Smooth muscle cell (in vitro differentiated cells): Measurements from ENCODE around the gene ZNF534. TPM values are rescaled to one million over a fixed set of nuclear protein-coding genes. Genes with fewer than 3 reads are reported as not detected.

Source experiments
- DNase-seq: peaks from one replicate; lab custom pipeline; 2025; ENCODE audit not compliant: unreplicated experiment; lab: John Stamatoyannopoulos, UW
- H2AFZ ChIP-seq: fragments of 200-600 bp; sonication (generic); 2 replicates; pipeline ENCODE4 v1.6.0; 2016; ENCODE audit warnings: antibody characterized with exemption, low read depth, mild to moderate bottlenecking
- H3F3A ChIP-seq: fragments of 200-600 bp; sonication (generic); 2 replicates; pipeline ENCODE4 v1.6.0; 2017; ENCODE audit warnings: antibody characterized with exemption, low read depth
- H3K27ac ChIP-seq: fragments of 200-600 bp; sonication (generic); 2 replicates; pipeline ENCODE4 v1.5.1; 2016; ENCODE audit warnings: low read depth, mild to moderate bottlenecking
- H3K27me3 ChIP-seq: fragments of 200-600 bp; sonication (generic); 2 replicates; pipeline ENCODE4 v1.6.1; 2016; ENCODE audit warnings: low read depth, mild to moderate bottlenecking
- H3K36me3 ChIP-seq: fragments of 200-600 bp; sonication (generic); 2 replicates; pipeline ENCODE4 v1.5.1; 2016; ENCODE audit warnings: low read depth
- H3K4me1 ChIP-seq: fragments of 200-600 bp; sonication (generic); 2 replicates; pipeline ENCODE4 v1.5.1; 2016; ENCODE audit warnings: low read depth
- H3K4me2 ChIP-seq: fragments of 200-600 bp; sonication (generic); 2 replicates; pipeline ENCODE4 v1.6.0; 2016; ENCODE audit warnings: mild to moderate bottlenecking
- H3K4me3 ChIP-seq: fragments of 200-600 bp; sonication (generic); 2 replicates; pipeline ENCODE4 v1.5.1; 2016; ENCODE audit warnings: mild to moderate bottlenecking
- H3K79me2 ChIP-seq: fragments of 200-600 bp; sonication (generic); 2 replicates; pipeline ENCODE4 v1.6.0; 2016; ENCODE audit warnings: low read depth, mild to moderate bottlenecking
- H3K9ac ChIP-seq: fragments of 200-600 bp; sonication (generic); 2 replicates; pipeline ENCODE4 v1.6.0; 2016; ENCODE audit warnings: low read depth
- H3K9me3 ChIP-seq: fragments of 200-600 bp; sonication (generic); replicated peaks from 2 replicates; pipeline ENCODE4 v1.5.1; 2016; ENCODE audit warnings: low read depth
- H4K20me1 ChIP-seq: fragments of 200-600 bp; sonication (generic); 2 replicates; pipeline ENCODE4 v1.6.0; 2016; ENCODE audit warnings: low read depth
- WGBS: methylation state at CpG from one replicate; pipeline ENCODE4 v1.1.7; 2016; ENCODE audit warnings: low lambda C conversion rate; 5-methylcytosine and 5-hydroxymethylcytosine counted together
- polyA plus RNA-seq: library from polyadenylated mRNA; unstranded; fragments of >200 nt; fragmentation: Nextera tagmentation; extraction: Ambion mirVana; gene quantifications from 2 replicates; pipeline ENCODE4 v1.2.1, GENCODE V29; 2016
- total RNA-seq: library from RNA; depleted of rRNA; stranded (reverse); fragments of >200 nt; gene quantifications from 2 replicates; pipeline ENCODE4 v1.2.3, GENCODE V29; 2014
- TF ChIP-seq, protein P1 (sequence below): fragments of 200-600 bp; sonication (generic); IDR thresholded peaks from 2 replicates; pipeline ENCODE4 v1.5.1; 2017; ENCODE audit warnings: borderline replicate concordance, mild to moderate bottlenecking, antibody characterized with exemption; ENCODE audit not compliant: insufficient read depth, poor library complexity, severe bottlenecking

ZNF534 gene
- total and polyA plus RNA-seq, 2 experiments from 2014 or later, result 0.23 TPM; not detected in 1

- no peak overlapping the region for H3K4me3 ChIP-seq
- no peak overlapping the region for H3K4me2 ChIP-seq
- no peak overlapping the region for H3K9ac ChIP-seq
- H3K36me3 ChIP-seq, result no peaks in the 10 kb centered on the region
- H3F3A ChIP-seq, result no peaks in the 10 kb centered on the region
- peaks cover 8% of the 10 kb centered on the region for H3K9me3 ChIP-seq
- H2AFZ ChIP-seq, result no peak overlapping the region
- TF ChIP-seq, protein P1, sequence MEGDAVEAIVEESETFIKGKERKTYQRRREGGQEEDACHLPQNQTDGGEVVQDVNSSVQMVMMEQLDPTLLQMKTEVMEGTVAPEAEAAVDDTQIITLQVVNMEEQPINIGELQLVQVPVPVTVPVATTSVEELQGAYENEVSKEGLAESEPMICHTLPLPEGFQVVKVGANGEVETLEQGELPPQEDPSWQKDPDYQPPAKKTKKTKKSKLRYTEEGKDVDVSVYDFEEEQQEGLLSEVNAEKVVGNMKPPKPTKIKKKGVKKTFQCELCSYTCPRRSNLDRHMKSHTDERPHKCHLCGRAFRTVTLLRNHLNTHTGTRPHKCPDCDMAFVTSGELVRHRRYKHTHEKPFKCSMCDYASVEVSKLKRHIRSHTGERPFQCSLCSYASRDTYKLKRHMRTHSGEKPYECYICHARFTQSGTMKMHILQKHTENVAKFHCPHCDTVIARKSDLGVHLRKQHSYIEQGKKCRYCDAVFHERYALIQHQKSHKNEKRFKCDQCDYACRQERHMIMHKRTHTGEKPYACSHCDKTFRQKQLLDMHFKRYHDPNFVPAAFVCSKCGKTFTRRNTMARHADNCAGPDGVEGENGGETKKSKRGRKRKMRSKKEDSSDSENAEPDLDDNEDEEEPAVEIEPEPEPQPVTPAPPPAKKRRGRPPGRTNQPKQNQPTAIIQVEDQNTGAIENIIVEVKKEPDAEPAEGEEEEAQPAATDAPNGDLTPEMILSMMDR, result no peak
- no peaks in the 10 kb centered on the region for H4K20me1 ChIP-seq
- WGBS, result 50% methylated on average over 2 of the region's 2 CpGs
- no peak for DNase-seq
- no peak overlapping the region for H3K27ac ChIP-seq
- H3K79me2 ChIP-seq, result no peaks in the 10 kb centered on the region
- H3K27me3 ChIP-seq, result no peaks in the 10 kb centered on the region
- H3K4me1 ChIP-seq, result no peaks in the 10 kb centered on the region
Observed at GRCh38 chr19:52444506-52444905, 15.6 kb downstream of the ZNF534 start.

DNA sequence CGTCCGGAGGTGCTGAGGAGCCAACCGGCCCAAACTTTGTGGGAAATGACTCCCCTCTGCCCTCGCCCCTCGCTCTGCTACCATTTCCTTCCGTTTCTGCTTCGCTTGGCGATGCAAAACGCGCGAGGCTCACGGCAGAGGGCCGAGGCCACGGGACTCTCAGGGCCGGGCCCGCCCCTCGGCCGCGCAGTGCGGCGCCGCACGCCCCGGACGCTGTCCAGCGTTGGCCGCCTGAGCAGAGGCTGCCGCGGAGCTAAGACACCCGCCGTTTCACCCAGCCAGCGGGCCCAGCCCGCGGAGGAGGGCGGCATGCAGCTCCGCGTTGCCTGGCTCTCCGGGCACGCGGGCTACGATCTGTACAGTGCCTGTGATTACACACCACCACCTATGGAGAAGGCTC lies 22.3 kb downstream of the ZNF534 start:
- no peak overlapping the region for H3K4me3 ChIP-seq
- no peaks in the 10 kb centered on the region for H3F3A ChIP-seq
- no peak for DNase-seq
- peaks cover 3% of the 10 kb centered on the region for H3K9me3 ChIP-seq
- H3K27ac ChIP-seq, result no peak overlapping the region
- H4K20me1 ChIP-seq, result no peaks in the 10 kb centered on the region
- H2AFZ ChIP-seq, result no peak overlapping the region
- TF ChIP-seq, protein P1, result no peak
- H3K27me3 ChIP-seq, result no peaks in the 10 kb centered on the region
- 96% methylated on average over 27 of the region's 41 CpGs for WGBS
- H3K79me2 ChIP-seq, result no peaks in the 10 kb centered on the region
- H3K36me3 ChIP-seq, result no peaks in the 10 kb centered on the region
- H3K4me1 ChIP-seq, result no peaks in the 10 kb centered on the region
- no peak overlapping the region for H3K9ac ChIP-seq
- no peak overlapping the region for H3K4me2 ChIP-seq

DNA sequence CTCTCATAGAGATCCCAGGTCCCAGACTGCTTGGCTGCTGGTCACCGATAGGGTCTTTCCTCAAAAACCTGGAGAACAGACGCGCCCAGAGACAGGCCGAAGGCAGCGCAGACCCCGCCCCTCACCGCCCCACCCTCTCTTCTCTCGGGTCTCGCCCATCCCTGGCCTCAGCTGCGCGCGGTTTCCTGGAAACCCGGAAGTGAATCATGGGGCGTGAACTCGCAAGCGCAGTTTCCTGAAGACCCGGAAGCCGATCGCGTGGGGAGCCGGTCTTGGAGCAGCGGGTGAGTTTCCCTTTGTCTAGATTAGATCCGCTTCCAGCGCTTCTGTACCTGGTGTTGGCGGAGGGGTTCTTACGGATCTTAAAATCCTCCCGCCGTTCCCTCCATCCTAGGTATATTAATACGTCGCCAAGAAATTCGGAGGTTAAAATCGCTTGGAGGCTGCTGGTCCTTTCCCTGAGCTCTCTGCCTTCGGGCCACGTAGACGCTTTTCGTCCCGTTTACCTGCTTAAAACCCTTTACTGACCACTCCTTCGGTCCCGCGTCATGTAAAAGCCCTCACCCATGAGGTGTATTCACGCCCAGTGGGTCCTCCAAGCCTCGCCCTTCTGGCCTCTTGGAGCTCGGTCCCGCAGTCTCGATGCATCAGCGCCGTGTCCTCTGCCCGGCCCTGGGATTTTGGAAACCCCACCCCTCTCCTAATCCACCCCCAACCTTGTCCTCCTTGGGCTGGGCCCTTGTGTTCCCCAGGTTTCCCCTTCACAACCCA lies 24.6 kb downstream of the ZNF534 start, which contains the start of gene ZNF578:
ZNF578 (plus strand) TSS at position 230 of the 771 bp plus-strand sequence. CDS start 48,293 bp downstream, outside the sequence.
- no peak within 1 kb of the TSS for H3K4me3 ChIP-seq
- TF ChIP-seq, protein P1, result no peak
- H3F3A ChIP-seq, result no peaks in the 10 kb centered on the region
- no peaks in the 10 kb centered on the region for H3K36me3 ChIP-seq
- no peak within 1 kb of the TSS for H3K9ac ChIP-seq
- no peaks in the 10 kb centered on the region for H3K4me1 ChIP-seq
- no peak for DNase-seq
- no peaks in the 10 kb centered on the region for H3K9me3 ChIP-seq
- no peaks in the 10 kb centered on the region for H3K27me3 ChIP-seq
- 94% methylated on average over 48 of the region's 48 CpGs for WGBS
- H3K4me2 ChIP-seq, result no peak within 1 kb of the TSS
- no peaks in the 10 kb centered on the region for H3K79me2 ChIP-seq
- no peak within 1 kb of the TSS for H2AFZ ChIP-seq
- no peaks in the 10 kb centered on the region for H4K20me1 ChIP-seq
- H3K27ac ChIP-seq, result no peak within 1 kb of the TSS
